Muscle layer of duodenum (tissue), 2 donors: ENCODE results near the gene ZNF442.
A peak's percentile ranks its signal among the peaks of the same experiment; 100 is the strongest.
"Not testable (repeated sequence)": the region's sequence is repeated elsewhere in the genome, so short reads cannot be mapped to it uniquely, and the experiment has no call there.

Experiments
- H3K27ac ChIP-seq: one replicate; pipeline ENCODE4 v1.7.0; 2013; ENCODE audit warnings: mild to moderate bottlenecking, low read length
- H3K27me3 ChIP-seq: one replicate; pipeline ENCODE4 v1.7.0; 2013; ENCODE audit warnings: low read depth, mild to moderate bottlenecking, control low read depth, low read length
- H3K36me3 ChIP-seq, 2 donors: one replicate each; pipeline ENCODE4 v1.7.0; 2013; ENCODE audit warnings: low read length in 2 of 2, control low read depth in 1 of 2, mild to moderate bottlenecking in 1 of 2; ENCODE audit not compliant: insufficient read depth in 2 of 2, control insufficient read depth in 1 of 2
- H3K4me1 ChIP-seq, 2 donors: one replicate each; pipeline ENCODE4 v1.7.0; 2013; ENCODE audit warnings: low read length in 2 of 2, mild to moderate bottlenecking in 2 of 2, control low read depth in 1 of 2, moderate library complexity in 1 of 2; ENCODE audit not compliant: insufficient read depth in 2 of 2, control insufficient read depth in 1 of 2
- H3K4me3 ChIP-seq, 2 donors: one replicate each; pipeline ENCODE4 v1.7.0; 2013; ENCODE audit warnings: low read length in 2 of 2, low read depth in 1 of 2, mild to moderate bottlenecking in 1 of 2
- H3K9me3 ChIP-seq, 2 donors: one replicate each; pipeline ENCODE4 v1.7.0; 2013; ENCODE audit warnings: low read length in 2 of 2, control low read depth in 1 of 2, mild to moderate bottlenecking in 1 of 2; ENCODE audit not compliant: control insufficient read depth in 1 of 2
- donor health status: healthy.

The ZNF442 gene

GRCh38 chr19:12362236-12362635, 3.2 kb downstream of the ZNF442 start:
- not testable (repeated sequence) for H3K9me3 ChIP-seq, H3K36me3 ChIP-seq, H3K27ac ChIP-seq, H3K27me3 ChIP-seq, H3K4me3 ChIP-seq
- H3K4me1 ChIP-seq = peaks cover 2 to 10% of the 10 kb centered on the region in 2 donors

- Histone ChIP-seq H3K4me3 (peak overlapping the region in 1 of 2 donors; percentile 2), H3K9me3 (peaks cover 32 to 38% of the 10 kb centered on the region in 2 donors), H3K36me3 (peaks cover 14 to 42% of the 10 kb centered on the region in 2 donors), H3K27me3 (no peaks in the 10 kb centered on the region), H3K4me1 (no peaks in the 10 kb centered on the region), H3K27ac (no peak overlapping the region)
These were observed 12.1 kb downstream of the ZNF442 start for GRCh38 chr19:12353375-12353774.

- Histone ChIP-seq H3K4me3 (peak overlapping the region; percentile 28 to 42), H3K27ac (no peak overlapping the region), H3K36me3 (peaks cover 14 to 42% of the 10 kb centered on the region in 2 donors), H3K27me3 (no peaks in the 10 kb centered on the region), H3K4me1 (no peaks in the 10 kb centered on the region), H3K9me3 (peaks cover 39 to 54% of the 10 kb centered on the region in 2 donors)
These were observed 14.6 kb downstream of the ZNF442 start for GRCh38 chr19:12350890-12351197.

- Histone ChIP-seq H3K27ac (no peak overlapping the region), H3K27me3 (no peaks in the 10 kb centered on the region), H3K4me3 (peak overlapping the region; percentile 28 to 42), H3K9me3 (peaks cover 39 to 60% of the 10 kb centered on the region in 2 donors), H3K4me1 (no peaks in the 10 kb centered on the region), H3K36me3 (peaks cover 14 to 45% of the 10 kb centered on the region in 2 donors)
These were observed 15.1 kb downstream of the ZNF442 start for GRCh38 chr19:12350185-12350889.

GRCh38 chr19:12346896-12347295, 18.6 kb downstream of the ZNF442 start:
- Histone ChIP-seq H3K4me3 (no peak overlapping the region), H3K9me3 (peaks cover 30 to 56% of the 10 kb centered on the region in 2 donors), H3K36me3 (peaks cover 14 to 31% of the 10 kb centered on the region in 2 donors), H3K27ac (no peak overlapping the region), H3K4me1 (no peaks in the 10 kb centered on the region), H3K27me3 (no peaks in the 10 kb centered on the region)

- Histone ChIP-seq H3K4me3 (peak overlapping the region in 1 of 2 donors; percentile 19), H3K4me1 (no peaks in the 10 kb centered on the region), H3K36me3 (peaks cover 4 to 14% of the 10 kb centered on the region in 2 donors), H3K27ac (no peak overlapping the region), H3K27me3 (no peaks in the 10 kb centered on the region), H3K9me3 (peaks cover 19 to 40% of the 10 kb centered on the region in 2 donors)
These were observed 20.3 kb downstream of the ZNF442 start for GRCh38 chr19:12345197-12345596.

- H3K36me3 ChIP-seq = no peaks in the 10 kb centered on the region
- peaks cover 5 to 12% of the 10 kb centered on the region in 2 donors for H3K4me1 ChIP-seq
These were observed 32.0 kb downstream of the ZNF442 start, which contains the start of gene ZNF563 for GRCh38 chr19:12333162-12334159. Gene ZNF563, minus strand, starts transcription at chr19:12333633. Its CDS starts 151 bp downstream, at chr19:12333482.

GRCh38 chr19:12331211-12331941, 34.1 kb downstream of the ZNF442 start:
- Histone ChIP-seq H3K9me3 (no peaks in the 10 kb centered on the region), H3K4me3 (no peak overlapping the region), H3K27me3 (no peaks in the 10 kb centered on the region), H3K27ac (no peak overlapping the region), H3K36me3 (no peaks in the 10 kb centered on the region), H3K4me1 (peaks cover 5 to 12% of the 10 kb centered on the region in 2 donors)

More at GRCh38 chr19:12333162-12334159, 32.0 kb downstream of the ZNF442 start, which contains the start of gene ZNF563:
- no peaks in the 10 kb centered on the region for H3K9me3 ChIP-seq
- no peaks in the 10 kb centered on the region for H3K27me3 ChIP-seq
- peak within 1 kb of the TSS; percentile 84 for H3K27ac ChIP-seq
- peak within 1 kb of the TSS; percentile 77 to 82 for H3K4me3 ChIP-seq

- H3K27ac ChIP-seq = no peak overlapping the region
These were observed 35.1 kb downstream of the ZNF442 start for GRCh38 chr19:12330340-12330739.

GRCh38 chr19:12325690-12326089, 39.8 kb downstream of the ZNF442 start:
- Histone ChIP-seq H3K27ac (no peak overlapping the region), H3K4me3 (no peak overlapping the region), H3K4me1 (no peaks in the 10 kb centered on the region), H3K9me3 (peaks cover 0 to 9% of the 10 kb centered on the region in 2 donors), H3K27me3 (no peaks in the 10 kb centered on the region), H3K36me3 (peaks cover 0 to 11% of the 10 kb centered on the region in 2 donors)

More at GRCh38 chr19:12330340-12330739, 35.1 kb downstream of the ZNF442 start:
- H3K27me3 ChIP-seq = no peaks in the 10 kb centered on the region
- no peak overlapping the region for H3K4me3 ChIP-seq
- no peaks in the 10 kb centered on the region for H3K9me3 ChIP-seq
- peaks cover 5 to 12% of the 10 kb centered on the region in 2 donors for H3K4me1 ChIP-seq
- H3K36me3 ChIP-seq = no peaks in the 10 kb centered on the region
